ENCODE results near the gene B3GALT5.

- TF ChIP-seq POLR2AphosphoS5 (IDR thresholded peaks at IDR 0.05): no peak
- TF ChIP-seq POLR2A (IDR thresholded peaks at IDR 0.05): no peak
- no peak for TF ChIP-seq CTCF (IDR thresholded peaks at IDR 0.05)
Measured at GRCh38 chr21:39671986-39672385, 59.2 kb downstream of the B3GALT5 start.

Data from prostate gland (tissue), 2 donors.